Fibroblast of skin of abdomen (primary cell): Measurements from ENCODE around the gene B3GNT4.
A peak's percentile ranks its signal among the peaks of the same experiment; 100 is the strongest.
"Not testable (repeated sequence)": the region's sequence is repeated elsewhere in the genome, so short reads cannot be mapped to it uniquely, and the experiment has no call there.

Source experiments
- DNase-seq: peaks from one replicate; pipeline ENCODE4 v3.0.0-alpha.2; 2013

B3GNT4 gene

GRCh38 chr12:122225683-122226365 is 22.3 kb downstream of the B3GNT4 start, which contains the start of gene DIABLO:
TSS of gene DIABLO (minus strand) at chr12:122226052. CDS start at chr12:122226014, 38 bp downstream.
- peak; percentile 100 for DNase-seq

GRCh38 chr12:122226366-122227125 is 23.0 kb downstream of the B3GNT4 start:
- DNase-seq, result no peak

DNA sequence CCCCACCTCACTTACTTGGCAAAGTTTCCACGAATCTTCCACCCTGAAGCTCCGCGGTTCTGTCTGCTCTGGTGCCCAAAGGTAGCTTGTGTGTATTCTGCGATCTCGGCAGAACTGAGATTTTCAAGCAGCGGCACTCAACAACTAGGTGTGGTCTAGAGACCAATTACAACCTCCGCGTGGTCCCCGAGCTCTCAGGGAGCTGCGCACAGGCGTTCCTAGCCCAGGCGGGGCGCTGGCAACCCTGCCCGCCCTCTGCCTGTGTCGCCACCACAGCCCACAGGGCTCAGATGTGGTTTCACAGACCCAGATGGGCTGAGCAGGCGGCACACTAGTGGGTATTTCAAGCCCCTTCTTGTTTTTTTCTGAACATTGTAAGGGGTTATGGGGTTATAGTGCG is 23.8 kb downstream of the B3GNT4 start:
- DNase-seq, result no peak

- no peak for DNase-seq
Observed at GRCh38 chr12:122228092-122228491, 24.6 kb downstream of the B3GNT4 start.

GRCh38 chr12:122230798-122231197 is 27.3 kb downstream of the B3GNT4 start:
- no peak for DNase-seq

- no peak for DNase-seq
Observed at GRCh38 chr12:122232691-122233090, 29.2 kb downstream of the B3GNT4 start.

DNA sequence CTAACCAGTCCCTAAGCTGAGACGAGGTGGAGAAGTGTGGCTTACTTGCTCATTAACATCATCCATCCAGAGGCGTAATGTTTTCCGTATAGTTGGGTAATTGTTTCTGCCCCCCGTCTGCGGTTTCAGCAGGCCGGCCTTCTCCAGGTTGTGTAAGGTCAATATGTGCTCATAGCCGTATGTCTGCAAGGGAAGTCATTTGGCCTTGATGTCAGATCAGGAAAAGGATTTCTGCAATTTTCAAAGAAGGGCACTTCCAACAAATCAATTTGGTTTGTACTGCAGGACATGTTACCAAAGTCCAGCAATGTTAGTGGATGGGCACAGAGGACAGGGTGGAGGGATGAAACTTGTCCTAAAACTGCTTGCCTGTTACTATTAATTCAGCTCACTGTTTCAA is 32.2 kb downstream of the B3GNT4 start:
- DNase-seq, result no peak

DNA sequence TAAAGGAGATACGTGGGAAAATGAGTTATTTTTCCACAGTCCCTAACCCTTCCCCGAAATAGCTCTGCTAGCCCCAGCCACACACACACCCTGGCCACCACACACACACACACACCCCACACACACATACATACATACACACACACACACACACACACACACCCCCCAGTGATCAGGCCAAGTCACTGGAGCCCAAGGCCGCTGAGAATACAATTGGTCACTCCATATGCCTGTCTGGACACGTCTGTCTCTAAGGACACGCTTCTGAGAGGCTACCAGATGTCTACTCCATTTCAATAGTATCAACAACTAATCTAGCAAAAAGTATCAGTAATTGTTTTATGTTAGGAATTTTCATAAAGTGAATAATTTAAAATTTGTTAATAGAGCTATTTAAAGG is 35.4 kb downstream of the B3GNT4 start:
- no peak for DNase-seq

DNA sequence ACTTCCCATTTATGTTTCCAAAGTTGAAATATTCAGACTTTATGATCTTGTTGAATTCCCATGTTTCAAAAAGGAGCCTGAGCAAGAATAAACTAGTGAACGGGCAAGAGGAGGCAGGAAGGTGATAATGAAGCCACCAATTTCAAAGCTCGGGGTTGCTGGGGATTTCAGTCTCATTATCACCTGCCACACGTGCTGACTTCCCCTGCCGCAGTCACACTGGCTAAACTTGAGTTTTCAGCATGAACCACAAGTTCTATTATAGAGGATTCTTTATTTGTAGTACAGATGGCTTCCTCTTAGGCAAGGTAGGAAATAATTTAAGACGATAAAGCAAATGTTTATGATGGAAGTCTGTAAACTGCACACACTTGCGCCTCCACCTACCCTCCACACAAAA is 40.5 kb downstream of the B3GNT4 start:
- no peak for DNase-seq

- DNase-seq, result no peak
Observed at GRCh38 chr12:122244565-122245371, 41.3 kb downstream of the B3GNT4 start.

DNA sequence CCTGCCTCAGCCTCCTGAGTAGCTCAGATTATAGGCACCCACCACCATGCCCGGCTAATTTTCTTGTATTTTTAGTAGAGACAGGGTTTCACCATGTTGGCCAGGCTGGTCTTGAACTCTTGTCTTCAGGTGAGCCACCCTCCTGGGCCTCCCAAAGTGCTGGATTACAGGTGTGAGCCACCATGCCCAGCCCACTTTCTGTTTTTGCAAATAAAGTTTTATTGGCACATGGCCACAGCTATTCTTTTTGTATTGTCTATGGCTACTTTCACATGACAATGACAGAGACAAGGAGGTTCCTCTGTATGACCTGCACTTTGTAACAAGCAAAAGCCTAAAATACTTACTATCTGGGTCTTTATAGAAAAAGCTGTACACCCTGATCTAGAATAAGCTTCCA is 42.0 kb downstream of the B3GNT4 start:
- DNase-seq, result no peak

DNA sequence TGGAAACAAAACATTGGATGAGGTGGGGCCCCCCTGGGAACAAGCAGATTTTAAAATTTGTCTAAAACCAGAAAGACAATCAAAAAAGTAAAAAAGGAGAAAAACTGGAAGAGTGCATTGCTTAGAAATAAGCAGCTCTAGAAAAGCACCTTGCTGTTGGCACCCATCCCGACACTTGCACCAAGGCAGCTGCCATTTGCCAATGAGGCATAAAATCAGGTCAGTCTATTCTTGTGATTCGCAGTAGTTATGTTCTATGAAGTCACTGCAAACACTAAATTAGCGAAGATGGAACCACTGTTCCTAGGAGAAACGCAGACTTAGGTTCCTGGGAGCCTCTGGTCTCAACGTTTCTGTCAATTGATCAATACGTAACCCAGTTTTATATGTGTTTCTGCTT is 46.5 kb downstream of the B3GNT4 start:
- DNase-seq, result no peak

DNA sequence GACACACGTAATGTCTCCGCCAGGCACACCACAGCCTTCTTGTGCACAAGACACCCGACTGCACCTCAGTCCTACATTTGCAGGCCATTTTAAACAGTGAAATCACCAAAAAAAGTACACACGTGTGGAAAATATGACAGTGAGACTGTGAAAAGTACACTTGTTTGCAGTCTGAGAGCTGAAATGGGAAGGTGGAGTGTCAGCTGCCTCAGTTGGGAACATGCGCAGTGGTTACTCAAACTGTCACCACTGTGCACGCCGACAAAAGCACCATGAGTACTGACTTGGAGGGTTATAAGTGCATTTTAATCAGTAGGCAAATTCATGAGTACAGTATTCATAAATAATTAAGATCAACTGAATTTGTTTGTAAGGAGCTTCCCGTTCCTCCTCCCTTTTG is 47.0 kb downstream of the B3GNT4 start:
- DNase-seq, result no peak

GRCh38 chr12:122258462-122258861 is 55.0 kb downstream of the B3GNT4 start:
- not testable (repeated sequence) for DNase-seq
